H1 (cell line): ENCODE measurements around the gene FLT3. TPM values are rescaled to one million over a fixed set of nuclear protein-coding genes. Genes with fewer than 3 reads are reported as not detected.

Experiments
- CTCF ChIA-PET: fragments of 300-600 bp; sonication (Branson Sonifier 250); formaldehyde crosslinking; loops from one replicate; lab custom pipeline; 2021; ENCODE audit not compliant: partially characterized antibody; lab: Charles Lee
- POLR2A ChIA-PET: fragments of 300-600 bp; sonication (Branson Sonifier 250); formaldehyde crosslinking; loops from one replicate; lab custom pipeline; 2021; ENCODE audit warnings: inconsistent platforms; ENCODE audit not compliant: partially characterized antibody; lab: Charles Lee
- DNase-seq, 2 experiments: peaks; one replicate each; pipeline versions ENCODE4 v3.0.0 to v3.0.0-alpha.2; 2010 to 2022; ENCODE audit warnings: low spot score in 2 of 2, low read depth in 1 of 2, mixed read lengths in 1 of 2
- FAIRE-seq: peaks from 2 replicates; lab custom pipeline; 2011; peaks lifted over from hg19 to GRCh38; lab: Jason Lieb, UNC
- H2AFZ ChIP-seq: 2 replicates; pipeline ENCODE4 v1.8.1; 2012; ENCODE audit warnings: low read length, inconsistent platforms
- H2AK5ac ChIP-seq: 2 replicates; pipeline ENCODE4 v1.6.1; 2013; ENCODE audit warnings: low read depth, low read length
- H2BK120ac ChIP-seq: replicated peaks from 2 replicates; pipeline ENCODE3; 2013; ENCODE audit warnings: low read depth, low read length, inconsistent platforms
- H2BK12ac ChIP-seq: 2 replicates; pipeline ENCODE4 v1.6.1; 2013; ENCODE audit warnings: low read depth, low read length
- H2BK15ac ChIP-seq: 2 replicates; pipeline ENCODE4 v1.6.1; 2013; ENCODE audit warnings: low read length
- H2BK20ac ChIP-seq: 2 replicates; pipeline ENCODE4 v1.6.1; 2013; ENCODE audit warnings: low read length
- H2BK5ac ChIP-seq: 2 replicates; pipeline ENCODE4 v1.6.1; 2013; ENCODE audit warnings: low read depth, low read length
- H3K14ac ChIP-seq: 2 replicates; pipeline ENCODE4 v1.6.1; 2013; ENCODE audit warnings: inconsistent platforms; ENCODE audit not compliant: insufficient read length
- H3K18ac ChIP-seq: 2 replicates; pipeline ENCODE4 v1.6.1; 2013; ENCODE audit warnings: low read length; ENCODE audit errors: extremely low read depth
- H3K23ac ChIP-seq: 2 replicates; pipeline ENCODE4 v1.6.1; 2013; ENCODE audit warnings: inconsistent platforms; ENCODE audit not compliant: insufficient read length
- H3K23me2 ChIP-seq: 2 replicates; pipeline ENCODE4 v1.6.1; 2013; ENCODE audit warnings: low read depth, low read length
- H3K27ac ChIP-seq: 2 replicates; pipeline ENCODE4 v1.6.1; 2011; ENCODE audit warnings: low read depth, low read length, inconsistent platforms
- H3K27me3 ChIP-seq, 4 experiments: replicated peaks in 1 of 4; 1 replicate in 1 of 4; 2 replicates in 3 of 4; pipeline versions ENCODE4 v1.6.1 to v1.8.1; 2011 to 2013; ENCODE audit warnings: low read length in 3 of 4, mild to moderate bottlenecking in 3 of 4, inconsistent platforms in 2 of 4, mixed read lengths in 2 of 4, moderate library complexity in 1 of 4; ENCODE audit not compliant: control insufficient read depth in 3 of 4, insufficient read depth in 3 of 4; ENCODE audit errors: extremely low read depth in 1 of 4
- H3K36me3 ChIP-seq, 4 experiments: 2 replicates each; pipeline versions ENCODE4 v1.6.1 to v1.8.1; 2011 to 2013; ENCODE audit warnings: mild to moderate bottlenecking in 4 of 4, low read length in 3 of 4, moderate library complexity in 2 of 4, control low read depth in 1 of 4, inconsistent platforms in 1 of 4; ENCODE audit not compliant: insufficient read depth in 4 of 4, control insufficient read depth in 2 of 4
- H3K4ac ChIP-seq: replicated peaks from 2 replicates; pipeline ENCODE3; 2013; ENCODE audit warnings: low read length, low read depth, mixed read lengths, inconsistent platforms; ENCODE audit not compliant: insufficient read length
- H3K4me1 ChIP-seq, 4 experiments: replicated peaks in 1 of 4; 1 replicate in 1 of 4; 2 replicates in 3 of 4; pipeline versions ENCODE4 v1.6.1 to v1.8.1; 2011 to 2013; ENCODE audit warnings: low read length in 3 of 4, inconsistent platforms in 2 of 4, mixed read lengths in 1 of 4; ENCODE audit not compliant: insufficient read depth in 4 of 4, control insufficient read depth in 3 of 4
- H3K4me2 ChIP-seq, 2 experiments: 2 replicates each; pipeline versions ENCODE4 v1.6.1 to v1.8.1; 2011 to 2013; ENCODE audit warnings: low read depth in 2 of 2, low read length in 2 of 2, control low read depth in 1 of 2, inconsistent platforms in 1 of 2, mild to moderate bottlenecking in 1 of 2; ENCODE audit not compliant: insufficient read depth in 1 of 2
- H3K4me3 ChIP-seq, 4 experiments: fragments of 200-600, 300-600 bp in 1 of 4; sonication (generic), shearing (Covaris generic), sonication (Bioruptor Twin) in 1 of 4; 2 replicates each; pipeline versions ENCODE4 v1.5.1 to v1.8.1; 2011 to 2016; ENCODE audit warnings: low read length in 4 of 4, low read depth in 3 of 4, control low read depth in 2 of 4, inconsistent platforms in 2 of 4, mild to moderate bottlenecking in 2 of 4, mixed read lengths in 1 of 4, moderate library complexity in 1 of 4; ENCODE audit not compliant: insufficient read depth in 2 of 4; ENCODE audit errors: extremely low read depth in 1 of 4
- H3K56ac ChIP-seq: replicated peaks from 2 replicates; pipeline ENCODE3; 2013; ENCODE audit warnings: low read depth, mild to moderate bottlenecking, mixed read lengths, low read length, inconsistent platforms; ENCODE audit not compliant: insufficient read length
- H3K79me1 ChIP-seq: 2 replicates; pipeline ENCODE4 v1.6.1; 2013; ENCODE audit warnings: low read depth, low read length, control low read depth
- H3K79me2 ChIP-seq, 2 experiments: 2 replicates each; pipeline versions ENCODE4 v1.6.1 to v1.8.1; 2012 to 2013; ENCODE audit warnings: low read length in 2 of 2, mild to moderate bottlenecking in 2 of 2, inconsistent platforms in 1 of 2; ENCODE audit not compliant: insufficient read depth in 2 of 2, control insufficient read depth in 1 of 2
- H3K9ac ChIP-seq, 4 experiments: replicated peaks in 1 of 4; 1 replicate in 1 of 4; 2 replicates in 3 of 4; pipeline versions ENCODE4 v1.6.1 to v1.8.1; 2011 to 2013; ENCODE audit warnings: low read depth in 3 of 4, low read length in 3 of 4, control low read depth in 2 of 4, mild to moderate bottlenecking in 2 of 4, moderate library complexity in 2 of 4, inconsistent platforms in 1 of 4; ENCODE audit errors: extremely low read depth in 1 of 4
- H3K9me3 ChIP-seq, 2 experiments: 2 replicates each; pipeline versions ENCODE4 v1.6.1 to v1.8.1; 2012 to 2013; ENCODE audit warnings: mild to moderate bottlenecking in 2 of 2, moderate library complexity in 2 of 2, control low read depth in 1 of 2, inconsistent platforms in 1 of 2, low read depth in 1 of 2, low read length in 1 of 2, mixed read lengths in 1 of 2; ENCODE audit not compliant: insufficient read depth in 2 of 2
- H4K20me1 ChIP-seq, 2 experiments: replicated peaks in 1 of 2; 2 replicates each; pipeline versions ENCODE3 to v1.8.1; 2011 to 2013; ENCODE audit warnings: inconsistent platforms in 2 of 2, low read length in 2 of 2, mild to moderate bottlenecking in 1 of 2; ENCODE audit not compliant: insufficient read depth in 2 of 2, control insufficient read depth in 1 of 2
- H4K5ac ChIP-seq: 2 replicates; pipeline ENCODE4 v1.6.1; 2013; ENCODE audit warnings: low read length, low read depth, mixed read lengths, inconsistent platforms; ENCODE audit not compliant: insufficient read length
- H4K8ac ChIP-seq: 2 replicates; pipeline ENCODE4 v1.8.0; 2013; ENCODE audit warnings: mild to moderate bottlenecking, moderate library complexity, low read length, inconsistent platforms; ENCODE audit not compliant: insufficient read depth; ENCODE audit errors: extremely low read depth
- H4K91ac ChIP-seq: replicated peaks from 2 replicates; pipeline ENCODE3; 2013; ENCODE audit warnings: low read length, mixed read lengths, inconsistent platforms; ENCODE audit not compliant: insufficient read length
- KDM1A ChIP-seq: fragments of 200-600, 300-600 bp; sonication (generic); IDR thresholded peaks from 2 replicates; pipeline ENCODE4 v1.7.1; 2016; ENCODE audit warnings: mild to moderate bottlenecking, low read length, borderline replicate concordance
- MAX ChIP-seq: IDR thresholded peaks from 2 replicates; pipeline ENCODE4 v1.6.1; 2012; ENCODE audit warnings: inconsistent platforms
- WGBS, 2 experiments: shearing (Covaris generic) in 1 of 2; methylation state at CpG; one replicate each; pipeline versions ENCODE4 v1.1.6 to v1.1.7; 2013 to 2015; ENCODE audit warnings: low lambda C conversion rate in 2 of 2, mixed read lengths in 2 of 2, inconsistent platforms in 1 of 2, low coverage in 1 of 2, missing lambda C conversion rate in 1 of 2; ENCODE audit not compliant: insufficient replicate concordance in 2 of 2, insufficient coverage in 1 of 2, insufficient read length in 1 of 2; ENCODE audit errors: extremely low coverage in 1 of 2, missing lambda C conversion rate in 1 of 2; 5-methylcytosine and 5-hydroxymethylcytosine counted together
- polyA plus RNA-seq, 7 experiments: library from polyadenylated mRNA; depleted of rRNA in 3 of 7; stranded (reverse) in 5 of 7; unstranded in 2 of 7; fragments of >200 nt in 5 of 7; fragments of 200-250 nt in 2 of 7; gene quantifications; 1 replicate in 5 of 7; 2 replicates in 1 of 7; 4 replicates in 1 of 7; pipeline versions ENCODE4 v1.2.1 to v1.2.3, GENCODE V29; 2011 to 2013; ENCODE audit warnings: missing spikeins in 2 of 7, mixed read lengths in 2 of 7
- total RNA-seq: library from RNA; stranded (reverse); fragmentation: NEBNext Ultra II Directional; extraction: Animal tissue kit (Norgen Biotek cat#: 25700); gene quantifications from 2 replicates; pipeline ENCODE4 v1.2.1, GENCODE V29; 2021

Gene FLT3
- total and polyA plus RNA-seq, 2 of the 8 experiments (the other 6 are each of a cell fraction or from before 2014, with no cell fraction given), result 0.44 to 0.71 TPM

- 22% methylated on average over 7 of the region's 7 CpGs; no CpG with 5 or more reads in 1 of the 2 experiments for WGBS, 2 experiments
- DNase-seq, result no peak
Measured at GRCh38 chr13:27973961-27974662, 126.3 kb downstream of the FLT3 start.

More at GRCh38 chr13:27973961-27974662, 126.3 kb downstream of the FLT3 start:
- peaks cover 18 to 39% of the 10 kb centered on the region in 2 experiments for H4K20me1 ChIP-seq
- no peak overlapping the region for H2BK12ac ChIP-seq
- no peak overlapping the region for H3K27ac ChIP-seq
- H3K18ac ChIP-seq, result no peak overlapping the region
- H3K56ac ChIP-seq, result no peak overlapping the region
- H3K23me2 ChIP-seq, result peaks cover 2% of the 10 kb centered on the region; the same call in 1 of the 2 replicates
- no peak for FAIRE-seq
- H3K27me3 ChIP-seq, result peaks cover 94 to 100% (median 99%) of the 10 kb centered on the region in 4 experiments
- no peak overlapping the region; the same call in 1 of the 2 replicates for H2AK5ac ChIP-seq
- TF ChIP-seq MAX (no peak), KDM1A (peak; percentile 72; the same call in 1 of the 2 replicates)
- TF ChIP-seq, all 59 proteins: peak for 1
- H3K9me3 ChIP-seq, result no peaks in the 10 kb centered on the region
- H3K4me3 ChIP-seq, result no peak overlapping the region
- CTCF ChIA-PET, result interaction anchor here (2.5 to 20.5 kb wide), 4 partner anchors 5 to 148 kb away, joined by 6 to 283 read pairs (median 166); partner anchors contain the start of genes CDX2 and URAD
- H3K79me2 ChIP-seq, result no peaks in the 10 kb centered on the region
- H3K9ac ChIP-seq, result no peak overlapping the region
- H3K36me3 ChIP-seq, result peaks cover 0 to 10% (median 0%) of the 10 kb centered on the region in 4 experiments; a peak in 1 of 8 replicates
- H2BK20ac ChIP-seq, result no peak overlapping the region
- no peak overlapping the region for H2BK15ac ChIP-seq
- H4K5ac ChIP-seq, result no peak overlapping the region
- no peaks in the 10 kb centered on the region for H3K79me1 ChIP-seq
- no peak overlapping the region for H2BK120ac ChIP-seq
- no peak overlapping the region for H3K4ac ChIP-seq
- no peak overlapping the region for H2BK5ac ChIP-seq
- POLR2A ChIA-PET, result no interaction called here
- no peak overlapping the region for H4K8ac ChIP-seq
- no peak overlapping the region for H3K4me2 ChIP-seq
- no peak overlapping the region for H3K23ac ChIP-seq
- H4K91ac ChIP-seq, result no peak overlapping the region
- peaks cover 5 to 38% (median 20%) of the 10 kb centered on the region in 4 experiments for H3K4me1 ChIP-seq
- no peak overlapping the region for H2AFZ ChIP-seq
- no peak overlapping the region for H3K14ac ChIP-seq
